Activated naive CD4-positive, alpha-beta T cell treated with Interleukin-2 at 50 U/mL for 16 hours (primary cell): Measurements from ENCODE around the gene DSCAML1.

Source experiments
- DNase-seq: peaks from one replicate; pipeline ENCODE4 v3.0.0-alpha.2; 2020

The DSCAML1 gene

DNA sequence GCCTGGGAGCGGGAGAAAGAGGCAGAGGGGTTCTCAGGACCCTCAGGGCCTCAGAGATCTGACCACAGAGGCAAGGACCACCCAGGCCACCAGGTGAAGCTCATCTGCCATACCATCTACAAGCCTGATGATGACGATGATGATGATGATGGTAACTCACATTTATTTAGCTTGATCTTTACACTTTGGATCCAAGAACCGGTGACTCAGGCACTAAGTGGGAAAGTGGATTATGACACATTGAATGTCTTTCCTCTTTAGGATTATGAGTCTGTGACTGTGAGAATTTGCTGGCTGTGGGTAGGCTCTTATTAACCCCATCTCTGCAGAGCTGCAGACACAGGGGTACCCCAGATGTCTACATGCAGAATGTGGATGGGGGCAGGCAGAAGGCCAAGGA is 110.3 kb downstream of the DSCAML1 start:
- no peak for DNase-seq

GRCh38 chr11:117685566-117685965 is 111.5 kb downstream of the DSCAML1 start:
- DNase-seq: no peak

GRCh38 chr11:117684731-117685130 is 112.3 kb downstream of the DSCAML1 start:
- no peak for DNase-seq

- no peak for DNase-seq
Observed at GRCh38 chr11:117684111-117684510, 112.9 kb downstream of the DSCAML1 start.

GRCh38 chr11:117681438-117681837 is 115.6 kb downstream of the DSCAML1 start:
- no peak for DNase-seq

DNA sequence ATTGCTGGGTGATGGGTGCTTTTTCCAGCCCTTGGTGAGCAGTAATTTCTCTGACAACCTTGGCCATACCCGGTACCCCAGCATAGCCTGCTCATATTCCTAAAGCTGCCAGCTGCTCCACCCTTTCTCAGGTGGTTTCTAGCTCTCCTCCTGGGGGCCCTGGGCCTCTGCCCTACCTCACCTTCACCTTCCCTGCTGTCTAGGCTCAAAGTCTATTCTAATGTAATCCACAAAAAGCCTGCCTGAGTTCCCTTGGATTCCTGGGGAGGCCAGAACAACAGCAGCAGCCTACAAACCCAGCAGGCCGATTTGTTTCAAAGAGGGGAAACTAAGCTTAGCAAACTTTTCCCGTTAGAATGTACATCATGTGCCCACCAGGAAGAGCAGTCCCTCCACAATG is 117.6 kb downstream of the DSCAML1 start:
- DNase-seq: no peak

DNA sequence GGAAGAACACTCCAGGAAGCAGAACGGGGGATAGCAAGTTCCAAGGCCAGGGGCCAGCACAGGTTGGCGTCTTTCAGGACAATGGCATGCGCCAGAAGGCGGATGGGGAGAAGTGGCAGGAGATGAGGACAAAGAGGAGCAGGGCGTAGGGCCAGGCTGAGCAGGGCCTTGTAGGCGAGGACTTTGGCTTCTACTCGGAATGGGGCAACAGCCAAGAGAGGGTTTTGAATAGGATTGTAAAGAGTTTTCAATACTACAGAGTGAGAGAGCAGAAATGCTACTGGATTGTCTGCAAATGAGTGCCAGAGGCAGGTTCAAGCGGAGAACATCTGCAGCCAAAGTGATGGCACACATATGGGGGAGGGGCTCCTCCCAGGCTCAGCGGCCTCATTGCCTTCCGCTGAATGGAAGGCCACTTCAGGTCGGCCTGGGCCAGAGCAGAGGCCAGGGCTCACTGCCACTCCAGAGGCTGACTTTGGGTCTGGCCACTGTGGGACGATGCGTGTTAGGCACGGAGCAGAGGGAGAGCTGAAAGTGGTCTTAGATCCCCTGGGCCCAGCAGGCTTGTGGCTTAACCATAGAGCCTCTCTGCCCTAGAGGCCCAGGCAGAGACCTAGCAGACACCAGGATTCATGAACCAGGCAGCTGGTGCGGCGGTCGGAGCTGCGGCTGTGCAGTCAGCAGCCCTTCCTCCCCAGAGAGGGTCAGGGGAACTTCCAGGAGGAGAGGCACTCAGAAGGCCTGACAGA is 118.2 kb downstream of the DSCAML1 start:
- no peak for DNase-seq

GRCh38 chr11:117677729-117678310 is 119.2 kb downstream of the DSCAML1 start:
- no peak for DNase-seq

DNA sequence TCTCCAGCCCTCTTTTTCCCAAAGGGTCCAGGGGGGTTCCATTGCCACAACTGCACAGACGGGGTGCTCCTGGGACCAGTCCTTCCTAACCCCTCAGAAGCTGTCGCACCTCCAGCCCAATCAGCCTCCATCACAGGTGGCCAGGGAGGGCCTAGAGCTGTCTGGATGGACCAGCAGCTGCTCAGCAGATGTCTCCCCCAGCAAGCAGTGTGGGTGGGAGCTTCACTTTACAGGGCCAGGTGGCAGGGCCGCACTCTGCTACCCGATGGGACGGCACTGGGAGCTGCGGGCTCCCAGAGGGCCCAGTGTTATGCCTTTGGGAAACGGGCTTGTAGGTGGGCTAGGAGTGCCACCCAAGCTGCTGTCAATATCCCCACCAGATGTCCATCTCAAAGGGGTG is 120.5 kb downstream of the DSCAML1 start:
- DNase-seq: no peak

- no peak for DNase-seq
Observed at GRCh38 chr11:117673602-117674001, 123.4 kb downstream of the DSCAML1 start.

- DNase-seq: no peak
Observed at GRCh38 chr11:117671370-117671769, 125.6 kb downstream of the DSCAML1 start.

- no peak for DNase-seq
Observed at GRCh38 chr11:117670924-117671323, 126.1 kb downstream of the DSCAML1 start.

GRCh38 chr11:117670443-117670842 is 126.6 kb downstream of the DSCAML1 start:
- DNase-seq: no peak

DNA sequence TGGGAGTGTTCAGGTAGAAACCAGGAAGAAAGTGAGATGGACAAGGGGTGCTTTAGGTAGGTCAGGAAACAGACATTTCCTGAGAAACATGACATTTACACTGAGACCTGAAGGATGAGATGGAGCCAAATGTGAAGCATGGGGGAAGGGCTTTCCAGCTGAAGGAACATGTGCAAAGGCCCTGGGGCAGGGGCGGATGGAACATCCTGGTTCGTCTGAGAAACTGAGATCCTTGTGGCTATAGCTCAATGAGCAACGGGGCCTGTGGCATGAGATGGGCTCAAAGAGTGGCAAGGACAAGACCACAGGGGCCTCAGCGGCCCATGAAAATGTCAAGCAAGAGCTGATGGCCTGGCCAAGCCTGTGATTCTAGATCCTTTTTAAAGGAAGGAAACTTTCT is 127.4 kb downstream of the DSCAML1 start:
- no peak for DNase-seq

DNA sequence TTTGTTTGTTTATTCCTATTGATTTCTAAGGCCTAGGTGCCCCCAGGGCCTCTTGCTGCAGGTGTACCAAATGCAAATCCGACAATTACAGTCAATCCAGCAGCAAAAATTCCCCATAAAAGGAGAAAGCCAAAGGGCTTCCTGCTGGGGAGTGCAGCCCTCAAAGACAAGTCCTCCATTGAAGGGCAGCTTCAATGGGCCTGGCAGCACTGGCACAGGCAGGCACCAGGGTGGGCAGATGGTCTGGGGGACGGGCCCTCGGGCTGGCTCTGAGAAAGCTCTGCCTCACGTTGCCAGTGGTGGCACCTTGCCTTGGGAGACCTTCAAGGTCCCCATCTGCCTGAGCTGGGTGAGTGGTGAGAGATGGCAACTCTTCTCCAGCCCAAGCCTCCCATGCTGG is 128.0 kb downstream of the DSCAML1 start:
- DNase-seq: no peak

- DNase-seq: no peak
Observed at GRCh38 chr11:117668321-117668751, 128.7 kb downstream of the DSCAML1 start.

- no peak for DNase-seq
Observed at GRCh38 chr11:117664897-117665296, 132.1 kb downstream of the DSCAML1 start.

DNA sequence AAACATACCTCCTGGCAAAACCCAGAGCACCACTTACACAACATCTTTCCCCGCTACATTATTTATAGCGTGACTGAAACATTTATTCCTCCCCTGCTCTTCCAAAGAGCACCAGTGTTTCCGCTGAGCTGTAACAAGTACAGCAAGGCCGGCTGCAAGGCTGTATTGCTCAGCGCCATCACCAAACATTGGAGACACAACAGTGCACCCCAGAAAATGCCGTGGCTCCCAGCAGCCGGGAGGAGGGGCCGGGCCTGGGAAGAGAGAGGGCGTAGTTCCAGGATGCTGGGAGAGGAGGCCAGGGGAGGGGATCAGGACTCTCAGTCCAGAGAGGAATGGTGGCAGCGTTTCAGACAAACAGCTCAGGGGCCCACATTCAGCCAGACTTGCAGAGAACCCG is 133.2 kb downstream of the DSCAML1 start:
- DNase-seq: no peak

DNA sequence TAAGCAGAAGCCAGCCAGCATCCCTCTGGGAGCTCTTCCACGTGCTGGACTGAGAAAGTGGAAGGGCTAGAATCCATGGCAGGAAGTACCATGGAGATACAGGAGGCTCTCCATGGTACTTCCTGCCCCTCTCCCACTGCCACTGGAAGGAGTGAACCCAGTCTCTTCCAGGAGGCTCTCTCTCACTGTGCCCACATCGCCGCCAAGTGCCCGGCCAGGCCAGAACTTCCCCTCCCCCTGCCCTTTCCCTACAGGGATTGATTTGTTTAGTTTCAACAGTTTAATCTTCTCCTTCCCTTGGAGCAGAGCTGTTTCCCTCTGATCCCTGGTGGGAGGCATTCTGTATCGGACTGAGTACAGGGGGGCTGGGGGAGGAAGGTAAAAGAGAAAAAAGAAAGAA is 133.6 kb downstream of the DSCAML1 start:
- no peak for DNase-seq

GRCh38 chr11:117662671-117663269 is 134.2 kb downstream of the DSCAML1 start:
- no peak for DNase-seq

- DNase-seq: no peak
Observed at GRCh38 chr11:117662255-117662654, 134.8 kb downstream of the DSCAML1 start.

- no peak for DNase-seq
Observed at GRCh38 chr11:117658809-117659208, 138.2 kb downstream of the DSCAML1 start.

DNA sequence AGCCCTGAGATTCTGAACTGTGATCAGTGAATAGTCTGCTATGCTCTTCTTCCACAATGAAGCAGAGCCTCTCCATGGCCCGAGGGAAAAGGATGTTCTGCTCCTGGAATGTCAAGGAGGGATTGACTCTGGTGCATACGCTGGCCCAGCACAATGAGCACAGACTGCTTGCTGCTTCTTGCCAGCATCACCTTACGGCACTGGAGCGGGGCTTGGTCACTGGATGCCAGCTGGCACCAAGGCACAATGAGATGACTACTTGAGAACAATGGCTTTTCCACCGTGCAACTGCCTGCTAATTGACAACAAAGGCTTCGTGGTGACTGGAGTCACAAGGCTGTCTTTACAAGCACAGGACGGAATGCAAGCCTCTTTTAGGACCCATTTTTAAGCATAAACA is 139.2 kb downstream of the DSCAML1 start:
- DNase-seq: no peak
